Peyer's patch (tissue), 4 donors: ENCODE measurements around the gene ASPHD2.

ENCODE experiments used
- POLR2A ChIP-seq, 2 donors: fragments of 450-650 bp; IDR thresholded peaks; one replicate each; pipeline ENCODE4 v1.5.1; 2017; ENCODE audit warnings: antibody characterized with exemption in 2 of 2, mild to moderate bottlenecking in 2 of 2, moderate library complexity in 2 of 2
- TF ChIP-seq, protein P1 (sequence below), 6 experiments: fragments of 450-650 bp in 4 of 6; fragments of 200-600 bp in 2 of 6; sonication (generic) in 1 of 6; IDR thresholded peaks; one replicate each; pipeline ENCODE4 v1.5.1; 2017 to 2019; ENCODE audit warnings: antibody characterized with exemption in 6 of 6, mild to moderate bottlenecking in 3 of 6, moderate library complexity in 1 of 6

GRCh38 chr22:26417406-26417805 lies 11.7 kb upstream of the ASPHD2 start:
- TF ChIP-seq, protein P1, sequence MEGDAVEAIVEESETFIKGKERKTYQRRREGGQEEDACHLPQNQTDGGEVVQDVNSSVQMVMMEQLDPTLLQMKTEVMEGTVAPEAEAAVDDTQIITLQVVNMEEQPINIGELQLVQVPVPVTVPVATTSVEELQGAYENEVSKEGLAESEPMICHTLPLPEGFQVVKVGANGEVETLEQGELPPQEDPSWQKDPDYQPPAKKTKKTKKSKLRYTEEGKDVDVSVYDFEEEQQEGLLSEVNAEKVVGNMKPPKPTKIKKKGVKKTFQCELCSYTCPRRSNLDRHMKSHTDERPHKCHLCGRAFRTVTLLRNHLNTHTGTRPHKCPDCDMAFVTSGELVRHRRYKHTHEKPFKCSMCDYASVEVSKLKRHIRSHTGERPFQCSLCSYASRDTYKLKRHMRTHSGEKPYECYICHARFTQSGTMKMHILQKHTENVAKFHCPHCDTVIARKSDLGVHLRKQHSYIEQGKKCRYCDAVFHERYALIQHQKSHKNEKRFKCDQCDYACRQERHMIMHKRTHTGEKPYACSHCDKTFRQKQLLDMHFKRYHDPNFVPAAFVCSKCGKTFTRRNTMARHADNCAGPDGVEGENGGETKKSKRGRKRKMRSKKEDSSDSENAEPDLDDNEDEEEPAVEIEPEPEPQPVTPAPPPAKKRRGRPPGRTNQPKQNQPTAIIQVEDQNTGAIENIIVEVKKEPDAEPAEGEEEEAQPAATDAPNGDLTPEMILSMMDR (IDR thresholded peaks at IDR 0.05): no peak
- TF ChIP-seq POLR2A (IDR thresholded peaks at IDR 0.05): no peak
